ENCODE results near the gene PLXND1. TPM values are rescaled to one million over a fixed set of nuclear protein-coding genes. Genes with fewer than 3 reads are reported as not detected.

Gene PLXND1
- polyA plus RNA-seq, 1 donor from 2014 or later, result 0.05 TPM

- no peaks in the 10 kb centered on the region for H3K36me3 ChIP-seq (ENCODE audit: insufficient read depth, low read length)
- no peak overlapping the region for H2AFZ ChIP-seq (ENCODE audit: low read depth, low read length)
- H3K9ac ChIP-seq (ENCODE audit: low read length), result no peak overlapping the region
- no peaks in the 10 kb centered on the region for H3K79me2 ChIP-seq (replicated peaks; ENCODE audit: insufficient read depth, low read length)
- H4K20me1 ChIP-seq (ENCODE audit: insufficient read depth), result no peaks in the 10 kb centered on the region
- H3K27me3 ChIP-seq (ENCODE audit: insufficient read depth, low read depth, low read length), result no peaks in the 10 kb centered on the region
- H3K27ac ChIP-seq (ENCODE audit: low read length), result no peak overlapping the region
- H3K4me2 ChIP-seq (ENCODE audit: low read length), result no peak overlapping the region
- H3K9me2 ChIP-seq (ENCODE audit: insufficient read depth, low read length), result no peaks in the 10 kb centered on the region
- no peaks in the 10 kb centered on the region for H3F3A ChIP-seq (ENCODE audit: insufficient read depth, low read length, poor library complexity, severe bottlenecking)
- no peaks in the 10 kb centered on the region for H3K9me3 ChIP-seq (ENCODE audit: low read length)
- H3K4me3 ChIP-seq (ENCODE audit: low read length), result no peak overlapping the region
- TF ChIP-seq EP300 (conservative IDR thresholded peaks at IDR 0.05; ENCODE audit: poor library complexity, severe bottlenecking), result no peak
- TF ChIP-seq REST (IDR thresholded peaks at IDR 0.05; ENCODE audit: borderline replicate concordance), result no peak
- no peak for TF ChIP-seq TAF1 (IDR thresholded peaks at IDR 0.05; ENCODE audit: low read depth)
- TF ChIP-seq SMC3 (conservative IDR thresholded peaks at IDR 0.05; ENCODE audit: poor library complexity), result no peak
- no peak for TF ChIP-seq MXI1 (conservative IDR thresholded peaks at IDR 0.05; ENCODE audit: poor library complexity, severe bottlenecking)
- no peak for TF ChIP-seq RAD21 (conservative IDR thresholded peaks at IDR 0.05)
- no peak for TF ChIP-seq POLR2AphosphoS5 (IDR thresholded peaks at IDR 0.05)
- TF ChIP-seq CTCF (IDR thresholded peaks at IDR 0.05; ENCODE audit: poor library complexity, severe bottlenecking), result no peak
- no peak for TF ChIP-seq EZH2 (IDR thresholded peaks at IDR 0.05; ENCODE audit: borderline replicate concordance, insufficient read depth, low read length, poor library complexity, severe bottlenecking)
Measured at GRCh38 chr3:129558772-129559564, 47.5 kb downstream of the PLXND1 start.

- Histone ChIP-seq H2AFZ (ENCODE audit: low read depth, low read length) (no peak overlapping the region), H3K4me2 (ENCODE audit: low read length) (no peak overlapping the region)
- TF ChIP-seq EP300 (conservative IDR thresholded peaks at IDR 0.05; ENCODE audit: poor library complexity, severe bottlenecking) (no peak), CTCF (IDR thresholded peaks at IDR 0.05; ENCODE audit: poor library complexity, severe bottlenecking) (no peak), EZH2 (IDR thresholded peaks at IDR 0.05; ENCODE audit: borderline replicate concordance, insufficient read depth, low read length, poor library complexity, severe bottlenecking) (no peak), RAD21 (conservative IDR thresholded peaks at IDR 0.05) (no peak), MXI1 (conservative IDR thresholded peaks at IDR 0.05; ENCODE audit: poor library complexity, severe bottlenecking) (no peak), REST (IDR thresholded peaks at IDR 0.05; ENCODE audit: borderline replicate concordance) (no peak), POLR2AphosphoS5 (IDR thresholded peaks at IDR 0.05) (no peak), SMC3 (conservative IDR thresholded peaks at IDR 0.05; ENCODE audit: poor library complexity) (no peak), TAF1 (IDR thresholded peaks at IDR 0.05; ENCODE audit: low read depth) (no peak)
Measured at GRCh38 chr3:129558081-129558771, 48.2 kb downstream of the PLXND1 start.

More at GRCh38 chr3:129558081-129558771, 48.2 kb downstream of the PLXND1 start:
- H3K79me2 ChIP-seq (replicated peaks; ENCODE audit: insufficient read depth, low read length), result no peaks in the 10 kb centered on the region
- H4K20me1 ChIP-seq (ENCODE audit: insufficient read depth), result no peaks in the 10 kb centered on the region
- H3F3A ChIP-seq (ENCODE audit: insufficient read depth, low read length, poor library complexity, severe bottlenecking), result no peaks in the 10 kb centered on the region
- H3K9ac ChIP-seq (ENCODE audit: low read length), result no peak overlapping the region
- no peaks in the 10 kb centered on the region for H3K27me3 ChIP-seq (ENCODE audit: insufficient read depth, low read depth, low read length)
- H3K27ac ChIP-seq (ENCODE audit: low read length), result no peak overlapping the region
- H3K4me3 ChIP-seq (ENCODE audit: low read length), result no peak overlapping the region
- H3K9me2 ChIP-seq (ENCODE audit: insufficient read depth, low read length), result no peaks in the 10 kb centered on the region
- no peaks in the 10 kb centered on the region for H3K9me3 ChIP-seq (ENCODE audit: low read length)
- H3K36me3 ChIP-seq (ENCODE audit: insufficient read depth, low read length), result no peaks in the 10 kb centered on the region
